ENCODE data around the gene TCEAL3. TPM values are rescaled to one million over a fixed set of nuclear protein-coding genes. Genes with fewer than 3 reads are reported as not detected.
"Not testable (repeated sequence)": the region's sequence is repeated elsewhere in the genome, so short reads cannot be mapped to it uniquely, and the experiment has no call there.

The TCEAL3 gene
- polyA plus RNA-seq, 4 donors, result 2.2 to 18.6 (median 11.2) TPM

DNA sequence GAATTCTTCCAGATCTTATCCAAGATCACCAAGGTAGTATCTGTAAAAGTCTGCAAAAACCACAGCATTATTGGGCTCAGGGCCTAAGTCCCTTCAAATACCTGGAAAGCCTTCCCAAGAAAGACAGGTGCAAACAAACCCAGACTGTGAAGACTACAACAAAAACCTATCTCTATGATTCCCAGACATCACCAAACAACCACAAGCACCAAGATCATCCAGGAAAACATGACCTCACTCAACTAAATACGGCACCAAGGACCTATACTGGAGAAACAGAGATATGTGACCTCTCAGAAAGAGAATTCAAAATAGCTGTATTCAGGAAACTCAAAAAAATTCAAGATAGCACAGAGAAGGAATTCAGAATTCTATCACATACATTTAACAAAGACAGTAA, 36.4 kb downstream of the TCEAL3 start:
- Histone ChIP-seq H3K27ac (ENCODE audit: low read depth in 1 of 3, low read length in 2 of 3) (no peak overlapping the region), H3K27me3 (ENCODE audit: control insufficient read depth in 3 of 3, insufficient read depth in 3 of 3, low read length in 3 of 3) (no peaks in the 10 kb centered on the region), H3K9me3 (ENCODE audit: control insufficient read depth in 2 of 2, insufficient read depth in 1 of 2, low read depth in 1 of 2, low read length in 1 of 2) (no peaks in the 10 kb centered on the region), H3K4me3 (ENCODE audit: low read depth in 1 of 3, low read length in 3 of 3) (no peak overlapping the region), H3K36me3 (ENCODE audit: control insufficient read depth in 3 of 3, insufficient read depth in 2 of 3, low read depth in 1 of 3, low read length in 3 of 3) (no peaks in the 10 kb centered on the region), H3K4me1 (ENCODE audit: control insufficient read depth in 3 of 3, insufficient read depth in 2 of 3, low read depth in 1 of 3, low read length in 2 of 3) (no peaks in the 10 kb centered on the region)
- FAIRE-seq (no peak), DNase-seq (no peak)
- whole genome bisulfite sequencing, 3 donors, result 63 to 85% (median 79%) methylated on average over 1 of the region's 1 CpG

DNA sequence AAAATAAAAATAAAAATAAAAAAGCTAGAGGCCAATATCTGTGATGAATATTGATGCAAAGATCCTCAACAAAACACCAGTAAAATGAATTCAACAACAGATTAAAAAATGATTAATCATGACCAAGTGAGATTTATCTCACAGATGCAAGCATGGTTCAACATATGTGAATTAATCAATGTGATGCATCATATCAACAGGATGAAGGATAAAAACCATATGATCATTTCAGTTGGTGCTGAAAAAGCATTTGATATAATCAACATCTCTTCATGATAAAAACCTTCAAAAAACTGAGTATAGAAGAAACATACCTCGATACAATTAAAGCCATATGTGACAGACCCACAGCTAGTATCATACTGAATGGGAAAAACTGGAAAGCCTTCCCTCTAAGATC, 39.9 kb downstream of the TCEAL3 start:
- H3K9me3 ChIP-seq (ENCODE audit: control insufficient read depth in 2 of 2, insufficient read depth in 1 of 2, low read depth in 1 of 2, low read length in 1 of 2), result no peaks in the 10 kb centered on the region
- H3K27me3 ChIP-seq (ENCODE audit: control insufficient read depth in 3 of 3, insufficient read depth in 3 of 3, low read length in 3 of 3), result no peaks in the 10 kb centered on the region
- no peak overlapping the region for H3K4me3 ChIP-seq (ENCODE audit: low read depth in 1 of 3, low read length in 3 of 3)
- 69 to 86% (median 70%) methylated on average over 1 of the region's 1 CpG for WGBS, 3 donors
- H3K4me1 ChIP-seq (ENCODE audit: control insufficient read depth in 3 of 3, insufficient read depth in 2 of 3, low read depth in 1 of 3, low read length in 2 of 3), result no peaks in the 10 kb centered on the region
- no peak overlapping the region for H3K27ac ChIP-seq (ENCODE audit: low read depth in 1 of 3, low read length in 2 of 3)
- H3K36me3 ChIP-seq (ENCODE audit: control insufficient read depth in 3 of 3, insufficient read depth in 2 of 3, low read depth in 1 of 3, low read length in 3 of 3), result no peaks in the 10 kb centered on the region
- FAIRE-seq (no peak), DNase-seq (no peak)

DNA sequence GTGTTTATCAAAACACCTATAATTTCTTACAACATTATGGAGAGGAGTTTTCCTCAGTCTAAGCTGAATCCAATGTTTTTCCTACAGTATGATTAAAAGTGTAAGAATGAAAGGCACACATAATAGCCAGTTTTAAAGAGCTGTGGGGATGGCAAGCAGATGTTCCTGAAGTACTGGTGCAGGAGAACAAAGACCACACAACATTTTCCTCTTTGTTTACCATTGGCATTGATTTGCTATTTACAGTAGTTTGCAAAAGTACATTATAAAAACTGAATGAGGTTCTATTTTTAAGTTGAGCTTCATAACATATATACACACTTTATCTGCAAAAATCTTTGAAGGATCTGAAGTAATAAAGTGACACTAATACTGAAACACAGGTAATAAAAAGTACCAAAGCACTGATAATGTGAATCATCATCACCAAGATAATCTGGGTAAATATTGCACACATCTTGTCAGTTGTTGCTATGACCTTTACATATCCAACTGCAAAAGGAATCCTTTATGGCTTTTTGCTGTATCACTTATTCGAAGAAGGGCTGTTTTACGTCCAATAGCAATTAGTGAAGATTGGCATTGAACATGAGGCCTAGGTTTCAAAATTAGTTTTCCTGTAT, 43.5 kb downstream of the TCEAL3 start:
- FAIRE-seq (no peak), DNase-seq (peak in 1 of 2 donors; percentile 5)
- whole genome bisulfite sequencing, 3 donors, result 86 to 89% (median 86%) methylated on average over 2 of the region's 2 CpGs
- Histone ChIP-seq H3K4me3 (ENCODE audit: low read depth in 1 of 3, low read length in 3 of 3) (no peak overlapping the region), H3K4me1 (ENCODE audit: control insufficient read depth in 3 of 3, insufficient read depth in 2 of 3, low read depth in 1 of 3, low read length in 2 of 3) (no peaks in the 10 kb centered on the region), H3K36me3 (ENCODE audit: control insufficient read depth in 3 of 3, insufficient read depth in 2 of 3, low read depth in 1 of 3, low read length in 3 of 3) (no peaks in the 10 kb centered on the region), H3K27ac (ENCODE audit: low read depth in 1 of 3, low read length in 2 of 3) (no peak overlapping the region), H3K27me3 (ENCODE audit: control insufficient read depth in 3 of 3, insufficient read depth in 3 of 3, low read length in 3 of 3) (no peaks in the 10 kb centered on the region), H3K9me3 (ENCODE audit: control insufficient read depth in 2 of 2, insufficient read depth in 1 of 2, low read depth in 1 of 2, low read length in 1 of 2) (no peaks in the 10 kb centered on the region)

GRCh38 chrX:103655230-103656000, 47.7 kb downstream of the TCEAL3 start:
- H3K4me3 ChIP-seq (ENCODE audit: low read depth in 1 of 3, low read length in 3 of 3); H3K9me3 ChIP-seq (ENCODE audit: control insufficient read depth in 2 of 2, insufficient read depth in 1 of 2, low read depth in 1 of 2, low read length in 1 of 2); H3K27ac ChIP-seq (ENCODE audit: low read depth in 1 of 3, low read length in 2 of 3); H3K27me3 ChIP-seq (ENCODE audit: control insufficient read depth in 3 of 3, insufficient read depth in 3 of 3, low read length in 3 of 3); H3K36me3 ChIP-seq (ENCODE audit: control insufficient read depth in 3 of 3, insufficient read depth in 2 of 3, low read depth in 1 of 3, low read length in 3 of 3); DNase-seq; H3K4me1 ChIP-seq (ENCODE audit: control insufficient read depth in 3 of 3, insufficient read depth in 2 of 3, low read depth in 1 of 3, low read length in 2 of 3); FAIRE-seq: not testable (repeated sequence)
- 89 to 96% (median 95%) methylated on average over 4 to 7 of the region's 7 CpGs for WGBS, 3 donors

GRCh38 chrX:103656617-103657016, 48.9 kb downstream of the TCEAL3 start:
- Histone ChIP-seq H3K4me1 (ENCODE audit: control insufficient read depth in 3 of 3, insufficient read depth in 2 of 3, low read depth in 1 of 3, low read length in 2 of 3) (no peaks in the 10 kb centered on the region), H3K36me3 (ENCODE audit: control insufficient read depth in 3 of 3, insufficient read depth in 2 of 3, low read depth in 1 of 3, low read length in 3 of 3) (no peaks in the 10 kb centered on the region), H3K9me3 (ENCODE audit: control insufficient read depth in 2 of 2, insufficient read depth in 1 of 2, low read depth in 1 of 2, low read length in 1 of 2) (no peaks in the 10 kb centered on the region), H3K27me3 (ENCODE audit: control insufficient read depth in 3 of 3, insufficient read depth in 3 of 3, low read length in 3 of 3) (no peaks in the 10 kb centered on the region), H3K4me3 (ENCODE audit: low read depth in 1 of 3, low read length in 3 of 3) (no peak overlapping the region), H3K27ac (ENCODE audit: low read depth in 1 of 3, low read length in 2 of 3) (no peak overlapping the region)
- DNase-seq (no peak), FAIRE-seq (no peak)
- WGBS, 3 donors, result 25 to 56% (median 37%) methylated on average over 3 of the region's 3 CpGs

DNA sequence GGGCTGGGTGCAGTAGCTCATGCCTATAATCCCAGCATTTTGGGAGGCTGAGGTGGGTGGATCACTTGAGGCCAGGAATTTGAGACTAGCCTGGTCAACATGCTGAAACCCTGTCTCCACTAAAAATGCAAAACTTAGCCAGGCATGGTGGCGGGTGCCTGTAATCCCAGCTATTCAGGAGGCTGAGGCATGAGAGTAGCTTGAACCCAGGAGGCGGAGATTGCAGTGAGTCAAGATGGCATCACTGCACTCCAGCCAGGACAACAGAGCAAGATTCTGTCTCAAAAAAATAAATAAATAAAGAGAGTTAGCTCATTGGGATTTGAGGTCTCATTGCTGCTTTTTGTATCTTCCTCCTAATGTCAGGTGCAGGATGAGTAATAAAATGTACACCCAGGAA, 49.3 kb downstream of the TCEAL3 start:
- not testable (repeated sequence) for H3K4me1 ChIP-seq (ENCODE audit: control insufficient read depth in 3 of 3, insufficient read depth in 2 of 3, low read depth in 1 of 3, low read length in 2 of 3); FAIRE-seq
- WGBS, 3 donors, result 81 to 96% (median 88%) methylated on average over 2 of the region's 2 CpGs

GRCh38 chrX:103658681-103659433, 51.1 kb downstream of the TCEAL3 start:
- H3K36me3 ChIP-seq (ENCODE audit: control insufficient read depth in 3 of 3, insufficient read depth in 2 of 3, low read depth in 1 of 3, low read length in 3 of 3), result no peaks in the 10 kb centered on the region
- H3K9me3 ChIP-seq (ENCODE audit: control insufficient read depth in 2 of 2, insufficient read depth in 1 of 2, low read depth in 1 of 2, low read length in 1 of 2), result no peaks in the 10 kb centered on the region
- peaks cover 0 to 6% (median 0%) of the 10 kb centered on the region in 3 donors for H3K27me3 ChIP-seq (ENCODE audit: control insufficient read depth in 3 of 3, insufficient read depth in 3 of 3, low read length in 3 of 3)
- H3K4me3 ChIP-seq (ENCODE audit: low read depth in 1 of 3, low read length in 3 of 3), result no peak overlapping the region
- no peak for FAIRE-seq
- H3K27ac ChIP-seq (ENCODE audit: low read depth in 1 of 3, low read length in 2 of 3), result no peak overlapping the region
- no peak for DNase-seq
- 56 to 81% (median 68%) methylated on average over 5 of the region's 5 CpGs for WGBS, 3 donors
- no peaks in the 10 kb centered on the region for H3K4me1 ChIP-seq (ENCODE audit: control insufficient read depth in 3 of 3, insufficient read depth in 2 of 3, low read depth in 1 of 3, low read length in 2 of 3)

More for the DNA sequence above, 49.3 kb downstream of the TCEAL3 start:
- not testable (repeated sequence) for H3K9me3 ChIP-seq (ENCODE audit: control insufficient read depth in 2 of 2, insufficient read depth in 1 of 2, low read depth in 1 of 2, low read length in 1 of 2); H3K36me3 ChIP-seq (ENCODE audit: control insufficient read depth in 3 of 3, insufficient read depth in 2 of 3, low read depth in 1 of 3, low read length in 3 of 3); H3K4me3 ChIP-seq (ENCODE audit: low read depth in 1 of 3, low read length in 3 of 3); H3K27me3 ChIP-seq (ENCODE audit: control insufficient read depth in 3 of 3, insufficient read depth in 3 of 3, low read length in 3 of 3); DNase-seq; H3K27ac ChIP-seq (ENCODE audit: low read depth in 1 of 3, low read length in 2 of 3)

DNA sequence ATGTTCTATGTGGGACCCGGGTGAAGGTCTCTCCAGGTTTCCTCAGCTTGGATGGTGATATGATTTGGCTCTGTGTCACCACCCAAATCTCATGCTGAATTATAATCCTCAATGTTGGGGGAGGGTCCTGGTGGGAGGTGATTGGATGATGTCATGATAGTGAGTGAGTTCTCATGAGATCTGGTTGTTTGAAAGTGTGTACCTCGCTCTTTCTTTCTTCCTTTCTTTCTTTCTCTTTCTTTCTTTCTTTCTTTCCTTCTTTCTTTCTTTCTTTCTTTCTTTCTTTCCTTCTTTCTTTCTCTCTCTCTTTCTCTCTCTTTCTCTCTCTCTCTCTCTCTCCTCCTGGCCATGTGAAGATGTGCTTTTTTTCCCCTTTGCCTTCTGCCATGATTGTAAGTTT, 51.7 kb downstream of the TCEAL3 start:
- not testable (repeated sequence) for H3K4me1 ChIP-seq (ENCODE audit: control insufficient read depth in 3 of 3, insufficient read depth in 2 of 3, low read depth in 1 of 3, low read length in 2 of 3); H3K27ac ChIP-seq (ENCODE audit: low read depth in 1 of 3, low read length in 2 of 3); H3K4me3 ChIP-seq (ENCODE audit: low read depth in 1 of 3, low read length in 3 of 3); H3K9me3 ChIP-seq (ENCODE audit: control insufficient read depth in 2 of 2, insufficient read depth in 1 of 2, low read depth in 1 of 2, low read length in 1 of 2); H3K27me3 ChIP-seq (ENCODE audit: control insufficient read depth in 3 of 3, insufficient read depth in 3 of 3, low read length in 3 of 3); H3K36me3 ChIP-seq (ENCODE audit: control insufficient read depth in 3 of 3, insufficient read depth in 2 of 3, low read depth in 1 of 3, low read length in 3 of 3); DNase-seq; FAIRE-seq
- 80 to 90% (median 88%) methylated on average over 2 of the region's 2 CpGs for WGBS, 3 donors

All from small intestine (tissue), 7 donors.